Vagina (tissue), 2 donors: Measurements from ENCODE around the gene ST6GALNAC5. TPM values are rescaled to one million over a fixed set of nuclear protein-coding genes. Genes with fewer than 3 reads are reported as not detected.

ENCODE experiments used
- DNase-seq, 2 donors: peaks; one replicate each; pipeline ENCODE4 v3.0.0-alpha.2; 2017; ENCODE audit errors: extremely low spot score in 2 of 2
- H3K27ac ChIP-seq: fragments of 200-600 bp; sonication (generic); one replicate; pipeline ENCODE4 v1.5.1; 2019
- H3K27me3 ChIP-seq: fragments of 200-600 bp; sonication (generic); one replicate; pipeline ENCODE4 v1.5.1; 2019
- H3K36me3 ChIP-seq, 2 donors: fragments of 200-600 bp; sonication (generic); one replicate each; pipeline ENCODE4 v1.5.1; 2017 to 2019
- H3K4me1 ChIP-seq: fragments of 200-600 bp; sonication (generic); one replicate; pipeline ENCODE4 v1.5.1; 2019
- H3K4me3 ChIP-seq, 2 donors: fragments of 200-600 bp; sonication (generic); 1 replicate in 1 of 2; 2 replicates in 1 of 2; pipeline ENCODE4 v1.5.1; 2016 to 2019
- H3K9me3 ChIP-seq: fragments of 200-600 bp; sonication (generic); one replicate; pipeline ENCODE4 v1.5.1; 2019
- CTCF ChIP-seq, 3 experiments: fragments of 450-650 bp in 2 of 3; fragments of 200-600 bp in 1 of 3; sonication (generic) in 1 of 3; IDR thresholded peaks; one replicate each; pipeline ENCODE4 v1.5.1; 2017 to 2019; ENCODE audit warnings: antibody characterized with exemption in 3 of 3, mild to moderate bottlenecking in 2 of 3, moderate library complexity in 2 of 3
- POLR2A ChIP-seq, 2 donors: fragments of 450-650 bp; IDR thresholded peaks; one replicate each; pipeline ENCODE4 v1.6.1; 2017; ENCODE audit warnings: antibody characterized with exemption in 2 of 2, mild to moderate bottlenecking in 2 of 2, moderate library complexity in 2 of 2
- POLR2AphosphoS5 ChIP-seq, 2 donors: sonication (generic); formaldehyde crosslinking; IDR thresholded peaks; one replicate each; pipeline ENCODE4 v1.9.0; 2017; ENCODE audit warnings: antibody characterized with exemption in 2 of 2, mild to moderate bottlenecking in 2 of 2, low read depth in 1 of 2; ENCODE audit not compliant: insufficient read depth in 1 of 2
- intact Hi-C: fragments of 100-400 bp; cut with DNase I; formaldehyde crosslinking; loops from one replicate; pipeline ENCODE4 v1.15.1; 2023
- total RNA-seq: library from RNA; depleted of rRNA; stranded (reverse); fragments of >200 nt; gene quantifications from one replicate; pipeline ENCODE4 v1.2.3, GENCODE V29; 2016

ST6GALNAC5 gene
- total RNA-seq, 1 donor from 2014 or later = 9.6 TPM

- no peak for TF ChIP-seq CTCF (IDR thresholded peaks at IDR 0.05)
- TF ChIP-seq POLR2A (IDR thresholded peaks at IDR 0.05) = no peak
- no peak for TF ChIP-seq POLR2AphosphoS5 (IDR thresholded peaks at IDR 0.05; ENCODE audit: insufficient read depth in 1 of 2, low read depth in 1 of 2)
- DNase-seq = no peak
- Histone ChIP-seq H3K36me3 (no peaks in the 10 kb centered on the region), H3K4me3 (no peak overlapping the region), H3K9me3 (no peaks in the 10 kb centered on the region), H3K4me1 (peaks cover 4% of the 10 kb centered on the region), H3K27me3 (no peaks in the 10 kb centered on the region), H3K27ac (no peak overlapping the region)
- intact Hi-C loops = no loop called here
Observed at GRCh38 chr1:77007675-77008074, 140.4 kb downstream of the ST6GALNAC5 start.

DNA sequence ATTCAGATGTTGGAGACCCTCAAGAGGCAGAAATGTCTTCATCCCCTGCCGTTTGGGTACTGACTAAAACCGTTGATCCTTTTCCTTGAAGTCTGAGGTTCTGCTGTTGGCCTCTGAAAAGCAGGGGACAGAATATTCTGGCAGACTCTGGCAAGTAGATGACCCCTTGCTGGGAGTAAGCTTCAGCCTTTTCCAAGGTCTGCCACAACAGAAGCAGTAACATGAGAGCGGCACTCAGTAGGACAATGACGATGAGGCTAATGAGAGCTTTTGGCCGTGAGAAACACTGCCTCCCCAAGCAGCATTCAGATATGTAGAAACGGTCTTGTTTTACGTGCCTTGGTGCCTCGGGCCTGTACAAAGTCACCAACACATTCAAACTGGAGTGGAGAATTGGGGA is 143.7 kb downstream of the ST6GALNAC5 start:
- no peak overlapping the region for H3K27ac ChIP-seq
- H3K4me1 ChIP-seq = peaks cover 4% of the 10 kb centered on the region
- intact Hi-C loops = no loop called here
- no peak for TF ChIP-seq CTCF (IDR thresholded peaks at IDR 0.05)
- no peak for TF ChIP-seq POLR2AphosphoS5 (IDR thresholded peaks at IDR 0.05; ENCODE audit: insufficient read depth in 1 of 2, low read depth in 1 of 2)
- no peak for TF ChIP-seq POLR2A (IDR thresholded peaks at IDR 0.05)
- H3K9me3 ChIP-seq = no peaks in the 10 kb centered on the region
- no peak overlapping the region for H3K4me3 ChIP-seq
- H3K36me3 ChIP-seq = no peaks in the 10 kb centered on the region
- DNase-seq = no peak
- no peaks in the 10 kb centered on the region for H3K27me3 ChIP-seq

GRCh38 chr1:77012066-77012465 is 144.8 kb downstream of the ST6GALNAC5 start:
- TF ChIP-seq POLR2A (IDR thresholded peaks at IDR 0.05) = no peak
- TF ChIP-seq POLR2AphosphoS5 (IDR thresholded peaks at IDR 0.05; ENCODE audit: insufficient read depth in 1 of 2, low read depth in 1 of 2) = no peak
- no peak for TF ChIP-seq CTCF (IDR thresholded peaks at IDR 0.05)

DNA sequence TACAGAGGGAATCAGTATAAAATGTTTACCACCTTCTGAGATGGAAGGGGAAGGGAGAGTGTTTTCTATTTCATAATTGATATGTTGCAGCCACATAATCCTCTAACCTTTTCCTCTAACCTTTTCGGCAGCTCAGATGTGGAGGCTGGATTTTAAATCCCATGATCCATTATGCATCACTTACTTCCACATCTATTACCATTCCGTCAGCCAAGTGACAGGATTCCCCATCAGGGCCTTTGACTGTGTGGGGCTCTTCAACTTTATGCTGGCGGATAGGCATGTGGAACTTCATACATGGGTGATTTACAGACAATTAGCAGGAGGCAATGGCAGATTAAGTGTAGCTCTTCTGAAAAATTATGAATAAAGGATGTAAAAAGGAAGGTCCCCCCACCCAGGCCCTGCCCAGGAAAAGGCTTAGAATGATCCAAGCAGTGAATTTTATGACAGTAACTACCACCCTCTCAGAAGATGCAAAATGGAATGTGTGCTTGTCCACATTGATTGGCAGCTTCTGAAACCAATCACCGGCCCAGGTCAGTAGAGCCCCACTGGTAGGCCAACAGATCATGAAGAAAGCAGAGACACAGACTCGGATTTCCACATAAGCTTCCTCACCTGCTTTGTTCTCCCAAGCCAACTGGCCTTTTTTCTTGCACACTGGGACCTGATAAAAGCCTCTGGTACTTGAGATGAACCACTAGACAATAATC is 147.0 kb downstream of the ST6GALNAC5 start:
- H3K4me1 ChIP-seq = peaks cover 4% of the 10 kb centered on the region
- intact Hi-C loops = no loop called here
- DNase-seq = no peak
- no peak overlapping the region for H3K27ac ChIP-seq
- no peaks in the 10 kb centered on the region for H3K27me3 ChIP-seq
- no peaks in the 10 kb centered on the region for H3K36me3 ChIP-seq
- no peaks in the 10 kb centered on the region for H3K9me3 ChIP-seq
- no peak for TF ChIP-seq POLR2AphosphoS5 (IDR thresholded peaks at IDR 0.05; ENCODE audit: insufficient read depth in 1 of 2, low read depth in 1 of 2)
- no peak for TF ChIP-seq POLR2A (IDR thresholded peaks at IDR 0.05)
- no peak for TF ChIP-seq CTCF (IDR thresholded peaks at IDR 0.05)
- no peak overlapping the region for H3K4me3 ChIP-seq

More at GRCh38 chr1:77012066-77012465, 144.8 kb downstream of the ST6GALNAC5 start:
- peaks cover 4% of the 10 kb centered on the region for H3K4me1 ChIP-seq
- H3K9me3 ChIP-seq = no peaks in the 10 kb centered on the region
- H3K4me3 ChIP-seq = no peak overlapping the region
- no peak overlapping the region for H3K27ac ChIP-seq
- H3K27me3 ChIP-seq = no peaks in the 10 kb centered on the region
- no peak for DNase-seq
- intact Hi-C loops = no loop called here
- no peaks in the 10 kb centered on the region for H3K36me3 ChIP-seq

DNA sequence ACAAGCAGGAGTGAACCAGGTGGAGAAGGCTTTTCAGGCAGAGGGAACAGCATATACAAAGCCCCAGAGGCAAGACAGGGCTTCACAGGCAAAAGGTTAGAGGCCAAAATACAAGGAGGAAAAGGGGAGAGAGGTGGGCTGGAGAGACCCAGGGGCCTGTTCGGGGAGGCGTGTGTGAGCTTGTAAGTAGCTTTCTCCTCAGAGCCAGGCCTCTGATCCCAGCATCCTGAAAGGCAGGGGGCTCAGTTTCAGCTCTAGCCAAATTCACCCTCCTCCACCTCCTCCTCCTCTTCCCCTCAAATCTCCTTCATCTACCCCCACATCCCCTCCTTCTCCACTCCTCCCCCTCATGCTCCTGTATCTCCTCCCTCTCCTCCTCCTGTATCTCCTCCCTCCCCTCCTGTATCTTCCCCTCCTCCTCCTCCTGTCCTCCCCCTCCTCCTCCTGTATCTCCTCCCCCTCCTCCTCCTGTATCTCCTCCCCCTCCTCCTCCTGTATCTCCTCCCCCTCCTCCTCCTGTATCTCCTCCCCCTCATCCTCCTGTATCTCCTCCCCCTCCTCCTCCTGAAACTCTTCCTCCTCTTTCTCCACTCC is 148.6 kb downstream of the ST6GALNAC5 start:
- Histone ChIP-seq H3K9me3 (no peaks in the 10 kb centered on the region), H3K4me1 (peaks cover 4% of the 10 kb centered on the region), H3K27ac (no peak overlapping the region), H3K36me3 (no peaks in the 10 kb centered on the region), H3K4me3 (no peak overlapping the region), H3K27me3 (no peaks in the 10 kb centered on the region)
- TF ChIP-seq CTCF (IDR thresholded peaks at IDR 0.05) (no peak), POLR2AphosphoS5 (IDR thresholded peaks at IDR 0.05; ENCODE audit: insufficient read depth in 1 of 2, low read depth in 1 of 2) (no peak), POLR2A (IDR thresholded peaks at IDR 0.05) (no peak)
- DNase-seq = no peak
- intact Hi-C loops = no loop called here
